ENCODE measurements around the gene MYO1A. TPM values are rescaled to one million over a fixed set of nuclear protein-coding genes. Genes with fewer than 3 reads are reported as not detected.

The MYO1A gene
- total RNA-seq, 2 donors from 2014 or later = 0.08 TPM; not detected in 1

DNA sequence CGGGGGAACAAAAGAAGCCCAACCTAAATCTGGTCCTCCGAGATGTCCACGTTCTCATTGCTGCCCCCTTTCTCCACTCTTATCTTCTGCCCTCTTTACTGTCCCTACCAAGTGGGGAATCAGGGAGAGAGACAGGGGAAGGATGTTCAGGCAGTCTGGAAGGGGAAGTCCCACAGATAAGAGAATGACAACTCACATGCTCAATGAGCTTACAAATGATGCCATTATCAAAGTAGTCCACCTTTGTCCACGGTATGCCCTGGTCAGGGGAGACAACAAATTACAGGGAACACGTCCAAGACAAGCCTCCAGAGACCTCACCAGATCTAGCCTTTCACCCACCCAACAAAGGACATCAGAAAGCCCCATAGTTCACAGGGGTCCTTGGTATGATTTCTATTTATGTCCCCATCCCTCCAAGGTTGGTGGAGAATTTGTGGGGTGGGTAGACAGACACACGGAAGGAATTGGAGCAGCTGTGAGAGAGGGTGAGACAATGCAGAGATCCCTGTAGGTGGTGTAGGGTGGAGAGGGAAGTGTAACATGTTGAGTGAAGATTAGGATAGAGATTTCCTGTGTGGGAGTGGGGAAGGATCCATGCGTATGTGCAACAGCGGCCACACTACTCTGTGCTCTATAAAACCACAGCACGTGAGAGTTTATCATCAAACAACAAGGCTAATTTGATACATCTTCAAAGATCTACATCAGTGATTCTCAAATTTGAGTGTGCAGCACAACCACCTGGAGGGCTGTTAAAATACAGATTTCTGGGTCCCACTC is 10.7 kb downstream of the MYO1A start:
- Histone ChIP-seq H3K27me3 (no peaks in the 10 kb centered on the region), H3K27ac (no peak overlapping the region), H3K4me3 (no peak overlapping the region), H3K36me3 (no peaks in the 10 kb centered on the region), H3K4me1 (no peaks in the 10 kb centered on the region), H3K9me3 (no peaks in the 10 kb centered on the region)
- TF ChIP-seq, protein P1, sequence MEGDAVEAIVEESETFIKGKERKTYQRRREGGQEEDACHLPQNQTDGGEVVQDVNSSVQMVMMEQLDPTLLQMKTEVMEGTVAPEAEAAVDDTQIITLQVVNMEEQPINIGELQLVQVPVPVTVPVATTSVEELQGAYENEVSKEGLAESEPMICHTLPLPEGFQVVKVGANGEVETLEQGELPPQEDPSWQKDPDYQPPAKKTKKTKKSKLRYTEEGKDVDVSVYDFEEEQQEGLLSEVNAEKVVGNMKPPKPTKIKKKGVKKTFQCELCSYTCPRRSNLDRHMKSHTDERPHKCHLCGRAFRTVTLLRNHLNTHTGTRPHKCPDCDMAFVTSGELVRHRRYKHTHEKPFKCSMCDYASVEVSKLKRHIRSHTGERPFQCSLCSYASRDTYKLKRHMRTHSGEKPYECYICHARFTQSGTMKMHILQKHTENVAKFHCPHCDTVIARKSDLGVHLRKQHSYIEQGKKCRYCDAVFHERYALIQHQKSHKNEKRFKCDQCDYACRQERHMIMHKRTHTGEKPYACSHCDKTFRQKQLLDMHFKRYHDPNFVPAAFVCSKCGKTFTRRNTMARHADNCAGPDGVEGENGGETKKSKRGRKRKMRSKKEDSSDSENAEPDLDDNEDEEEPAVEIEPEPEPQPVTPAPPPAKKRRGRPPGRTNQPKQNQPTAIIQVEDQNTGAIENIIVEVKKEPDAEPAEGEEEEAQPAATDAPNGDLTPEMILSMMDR (IDR thresholded peaks at IDR 0.05) = no peak
- DNase-seq (ENCODE audit: low spot score) = no peak

DNA sequence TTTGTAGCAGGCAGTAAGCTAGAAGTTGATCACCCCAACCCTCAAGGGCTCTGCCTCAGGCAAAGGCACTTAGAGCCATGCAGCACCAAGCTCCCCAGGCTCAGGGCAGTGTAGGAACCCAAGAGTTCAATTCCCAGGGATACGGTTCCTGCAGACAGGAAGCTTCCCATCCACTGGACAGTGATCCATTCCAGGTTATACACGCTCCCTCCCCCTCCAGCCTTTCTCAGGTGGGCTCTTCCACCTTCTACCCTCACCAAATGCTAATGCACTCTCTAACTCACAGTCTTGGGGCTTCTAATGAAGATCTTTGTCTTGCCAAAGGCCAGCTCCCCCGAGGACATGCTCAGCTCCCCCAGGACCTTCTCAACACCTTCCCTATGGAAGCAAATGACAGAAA is 12.7 kb downstream of the MYO1A start:
- TF ChIP-seq, protein P1 (IDR thresholded peaks at IDR 0.05) = no peak
- Histone ChIP-seq H3K4me3 (no peak overlapping the region), H3K36me3 (no peaks in the 10 kb centered on the region), H3K27me3 (no peaks in the 10 kb centered on the region), H3K27ac (no peak overlapping the region), H3K4me1 (no peaks in the 10 kb centered on the region), H3K9me3 (no peaks in the 10 kb centered on the region)
- no peak for DNase-seq (ENCODE audit: low spot score)

DNA sequence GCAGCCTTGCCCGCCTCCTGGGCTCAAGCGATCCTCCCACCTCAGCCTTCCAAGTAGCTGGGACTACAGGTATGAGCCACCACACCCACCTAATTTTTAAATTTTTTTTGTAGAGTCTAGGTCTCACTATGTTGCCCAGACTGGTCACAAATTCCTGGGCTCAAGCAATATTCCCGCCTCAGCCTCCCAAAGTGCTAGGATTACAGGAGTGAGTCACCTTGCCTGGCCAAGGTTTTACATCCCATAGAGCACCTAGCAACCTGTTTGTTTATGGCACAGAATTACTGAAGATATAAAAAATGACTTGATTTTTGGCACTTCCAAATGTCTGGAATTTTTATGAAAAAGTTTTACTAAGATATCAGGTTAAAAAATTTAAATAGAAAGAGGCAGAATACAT is 16.5 kb downstream of the MYO1A start:
- no peaks in the 10 kb centered on the region for H3K4me1 ChIP-seq
- H3K27ac ChIP-seq = no peak overlapping the region
- H3K27me3 ChIP-seq = no peaks in the 10 kb centered on the region
- H3K9me3 ChIP-seq = no peaks in the 10 kb centered on the region
- DNase-seq (ENCODE audit: low spot score) = no peak
- no peaks in the 10 kb centered on the region for H3K36me3 ChIP-seq
- H3K4me3 ChIP-seq = no peak overlapping the region
- TF ChIP-seq, protein P1 (IDR thresholded peaks at IDR 0.05) = no peak

DNA sequence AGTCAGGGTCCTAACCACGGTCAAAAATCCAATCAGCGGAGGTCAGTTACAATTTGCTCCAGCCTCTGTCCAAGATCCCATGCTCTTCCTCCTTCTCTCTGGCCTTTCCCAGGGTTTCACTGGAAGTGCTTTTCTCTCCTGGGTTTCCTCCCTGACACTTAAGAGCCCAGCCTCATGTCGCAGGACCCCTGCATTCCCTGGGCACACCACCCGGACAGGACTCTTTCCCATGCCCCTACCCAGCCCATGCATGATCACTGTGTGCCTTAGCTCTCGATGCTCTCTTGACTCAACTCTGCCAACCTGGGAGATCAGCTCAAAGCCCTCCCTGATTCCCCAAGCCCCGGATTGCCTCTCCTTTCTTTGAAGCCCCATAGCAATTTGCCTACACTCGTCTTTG is 18.1 kb downstream of the MYO1A start:
- TF ChIP-seq, protein P1 (IDR thresholded peaks at IDR 0.05) = no peak
- Histone ChIP-seq H3K27me3 (no peaks in the 10 kb centered on the region), H3K36me3 (no peaks in the 10 kb centered on the region), H3K27ac (no peak overlapping the region), H3K4me1 (peaks cover 0 to 6% of the 10 kb centered on the region in 2 donors), H3K9me3 (no peaks in the 10 kb centered on the region), H3K4me3 (no peak overlapping the region)
- DNase-seq (ENCODE audit: low spot score) = no peak

DNA sequence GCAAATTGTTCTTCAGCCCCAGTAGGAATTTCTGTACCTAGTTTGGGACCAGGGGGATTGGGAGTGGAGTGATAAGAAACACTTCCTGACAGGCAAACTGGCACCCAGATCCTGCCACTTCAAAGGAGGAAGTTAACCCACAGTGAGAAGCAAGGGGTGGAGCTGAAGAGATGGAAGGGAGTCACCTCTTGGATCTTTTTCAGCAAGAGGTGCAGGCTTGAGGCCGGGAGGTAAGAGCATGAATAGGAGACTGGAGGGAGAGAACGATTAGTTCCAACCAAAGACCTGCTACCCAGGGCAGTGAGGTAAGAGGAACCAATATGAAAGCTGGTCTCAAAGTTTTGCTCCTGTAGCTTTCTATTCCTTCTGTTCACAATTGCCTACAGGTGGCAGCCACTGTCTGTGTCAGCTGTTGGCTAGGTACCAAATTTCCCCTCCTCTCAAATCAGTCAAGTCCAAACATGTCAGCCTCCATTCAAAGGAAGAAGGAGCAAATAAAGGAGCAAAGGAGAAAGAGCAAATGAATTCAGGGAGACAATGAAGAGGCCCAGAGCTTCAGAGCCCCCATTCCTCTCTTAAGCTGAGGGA is 18.7 kb downstream of the MYO1A start:
- peaks cover 0 to 6% of the 10 kb centered on the region in 2 donors for H3K4me1 ChIP-seq
- TF ChIP-seq, protein P1 (IDR thresholded peaks at IDR 0.05) = no peak
- no peak for DNase-seq (ENCODE audit: low spot score)
- no peak overlapping the region for H3K4me3 ChIP-seq
- H3K36me3 ChIP-seq = no peaks in the 10 kb centered on the region
- H3K27me3 ChIP-seq = no peaks in the 10 kb centered on the region
- H3K9me3 ChIP-seq = no peaks in the 10 kb centered on the region
- H3K27ac ChIP-seq = no peak overlapping the region
